Stomach (tissue), 4 donors: Measurements from ENCODE around the gene KIF1A.
"Not testable (repeated sequence)": the region's sequence is repeated elsewhere in the genome, so short reads cannot be mapped to it uniquely, and the experiment has no call there.

Source experiments
- EP300 ChIP-seq: sonication (generic); formaldehyde crosslinking; IDR thresholded peaks from one replicate; pipeline ENCODE4 v1.6.1; 2017; ENCODE audit warnings: antibody characterized with exemption
- POLR2A ChIP-seq, 4 donors: fragments of 450-650 bp; IDR thresholded peaks; one replicate each; pipeline ENCODE4 v1.6.1; 2016; ENCODE audit warnings: antibody characterized with exemption in 4 of 4, control low read depth in 2 of 4, mild to moderate bottlenecking in 1 of 4, moderate library complexity in 1 of 4
- TF ChIP-seq, protein P1 (sequence below), 7 experiments: fragments of 450-650 bp in 4 of 7; fragments of 200-600 bp in 3 of 7; sonication (generic) in 3 of 7; IDR thresholded peaks; one replicate each; pipeline ENCODE4 v1.5.1; 2016 to 2019; ENCODE audit warnings: antibody characterized with exemption in 7 of 7, control low read depth in 2 of 7, mild to moderate bottlenecking in 1 of 7

DNA sequence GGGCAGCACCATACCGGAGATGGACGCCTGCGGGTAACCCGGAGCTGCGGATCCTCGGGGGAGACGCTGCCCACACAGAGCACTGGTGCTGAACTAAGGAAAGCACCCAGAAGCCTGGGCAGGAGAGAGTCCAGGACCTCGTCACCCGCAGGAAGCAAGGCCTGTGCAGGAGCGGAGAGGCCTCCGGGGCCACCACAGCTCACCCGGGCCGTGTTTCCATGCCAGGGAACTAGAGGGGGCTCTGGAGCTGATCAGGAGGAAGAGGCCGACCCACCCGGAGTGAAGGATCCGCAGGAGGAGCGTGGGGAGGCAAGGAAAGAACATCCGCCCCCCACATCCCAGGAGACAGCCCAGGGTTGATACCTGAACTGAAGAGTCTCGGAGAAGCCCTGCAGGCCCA, 141.1 kb downstream of the KIF1A start:
- TF ChIP-seq EP300; POLR2A (IDR thresholded peaks at IDR 0.05): not testable (repeated sequence)
- TF ChIP-seq, protein P1, sequence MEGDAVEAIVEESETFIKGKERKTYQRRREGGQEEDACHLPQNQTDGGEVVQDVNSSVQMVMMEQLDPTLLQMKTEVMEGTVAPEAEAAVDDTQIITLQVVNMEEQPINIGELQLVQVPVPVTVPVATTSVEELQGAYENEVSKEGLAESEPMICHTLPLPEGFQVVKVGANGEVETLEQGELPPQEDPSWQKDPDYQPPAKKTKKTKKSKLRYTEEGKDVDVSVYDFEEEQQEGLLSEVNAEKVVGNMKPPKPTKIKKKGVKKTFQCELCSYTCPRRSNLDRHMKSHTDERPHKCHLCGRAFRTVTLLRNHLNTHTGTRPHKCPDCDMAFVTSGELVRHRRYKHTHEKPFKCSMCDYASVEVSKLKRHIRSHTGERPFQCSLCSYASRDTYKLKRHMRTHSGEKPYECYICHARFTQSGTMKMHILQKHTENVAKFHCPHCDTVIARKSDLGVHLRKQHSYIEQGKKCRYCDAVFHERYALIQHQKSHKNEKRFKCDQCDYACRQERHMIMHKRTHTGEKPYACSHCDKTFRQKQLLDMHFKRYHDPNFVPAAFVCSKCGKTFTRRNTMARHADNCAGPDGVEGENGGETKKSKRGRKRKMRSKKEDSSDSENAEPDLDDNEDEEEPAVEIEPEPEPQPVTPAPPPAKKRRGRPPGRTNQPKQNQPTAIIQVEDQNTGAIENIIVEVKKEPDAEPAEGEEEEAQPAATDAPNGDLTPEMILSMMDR (IDR thresholded peaks at IDR 0.05): not testable (repeated sequence)
